GM19324 (cell line): ENCODE data around the gene TRDN.
"Not testable (repeated sequence)": the region's sequence is repeated elsewhere in the genome, so short reads cannot be mapped to it uniquely, and the experiment has no call there.

Experiments used
- ATAC-seq: cut with Tn5 transposase; IDR thresholded peaks from one replicate; pipeline ENCODE4 v1.9.1; 2021; ENCODE audit warnings: mild to moderate bottlenecking, moderate library complexity; ENCODE audit not compliant: unreplicated experiment, low FRiP score

TRDN gene

GRCh38 chr6:123565529-123565928 is 71.2 kb downstream of the TRDN start:
- no peak for ATAC-seq

- no peak for ATAC-seq
These were observed 72.4 kb downstream of the TRDN start for GRCh38 chr6:123564361-123564760.

GRCh38 chr6:123562677-123563076 is 74.1 kb downstream of the TRDN start:
- ATAC-seq, result no peak

GRCh38 chr6:123562264-123562663 is 74.5 kb downstream of the TRDN start:
- no peak for ATAC-seq

GRCh38 chr6:123559816-123560215 is 76.9 kb downstream of the TRDN start:
- not testable (repeated sequence) for ATAC-seq

GRCh38 chr6:123557474-123557873 is 79.3 kb downstream of the TRDN start:
- ATAC-seq, result not testable (repeated sequence)

GRCh38 chr6:123551939-123552707 is 84.6 kb downstream of the TRDN start:
- no peak for ATAC-seq

GRCh38 chr6:123550052-123550617 is 86.6 kb downstream of the TRDN start:
- no peak for ATAC-seq

- ATAC-seq, result no peak
These were observed 87.3 kb downstream of the TRDN start for GRCh38 chr6:123549476-123549875.

- no peak for ATAC-seq
These were observed 89.4 kb downstream of the TRDN start for GRCh38 chr6:123547216-123547978.

- no peak for ATAC-seq
These were observed 90.2 kb downstream of the TRDN start for GRCh38 chr6:123546537-123546936.

- no peak for ATAC-seq
These were observed 95.3 kb downstream of the TRDN start for GRCh38 chr6:123541462-123541861.

- no peak for ATAC-seq
These were observed 102.7 kb downstream of the TRDN start for GRCh38 chr6:123533862-123534648.

- no peak for ATAC-seq
These were observed 106.9 kb downstream of the TRDN start for GRCh38 chr6:123529843-123530242.

GRCh38 chr6:123529058-123529457 is 107.7 kb downstream of the TRDN start:
- ATAC-seq, result no peak

GRCh38 chr6:123527406-123527805 is 109.3 kb downstream of the TRDN start:
- ATAC-seq, result no peak

- ATAC-seq, result no peak
These were observed 110.6 kb downstream of the TRDN start for GRCh38 chr6:123526128-123526527.

- ATAC-seq, result no peak
These were observed 112.0 kb downstream of the TRDN start for GRCh38 chr6:123524781-123525180.

- no peak for ATAC-seq
These were observed 116.5 kb downstream of the TRDN start for GRCh38 chr6:123520217-123520616.

- no peak for ATAC-seq
These were observed 117.6 kb downstream of the TRDN start for GRCh38 chr6:123519189-123519505.
